ENCODE data around the gene KDM6B. TPM values are rescaled to one million over a fixed set of nuclear protein-coding genes. Genes with fewer than 3 reads are reported as not detected.
A peak's percentile ranks its signal among the peaks of the same experiment; 100 is the strongest.

The KDM6B gene
- total RNA-seq, 2 donors from 2014 or later: 53.3 to 60.3 TPM

DNA sequence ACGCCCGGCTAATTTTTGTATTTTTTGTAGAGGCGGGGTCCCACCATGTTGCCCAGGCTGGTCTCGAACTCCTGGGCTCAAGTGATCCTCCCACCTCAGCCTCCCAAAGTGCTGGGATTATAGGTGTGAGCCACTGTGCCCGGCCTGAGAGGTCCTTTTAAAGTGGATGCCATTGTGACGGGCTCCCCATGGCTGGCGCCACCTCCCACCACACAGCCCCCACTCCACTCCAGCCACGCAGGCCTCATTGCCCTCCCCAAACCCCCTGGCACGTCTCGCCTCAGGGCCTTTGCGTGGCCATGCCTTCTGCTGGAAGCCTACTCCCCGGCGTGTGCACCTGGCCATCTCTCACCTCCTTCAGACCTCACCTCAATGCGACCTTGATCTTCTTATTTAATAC, 11.9 kb upstream of the KDM6B start:
- 80 to 87% methylated on average over 9 to 14 of the region's 14 CpGs for WGBS, 2 experiments (ENCODE audit: insufficient coverage in 1 of 2, insufficient read length in 1 of 2)
- H3K9me3 Mint-ChIP-seq: no peaks in the 10 kb centered on the region
- no peak overlapping the region for H3K27ac Mint-ChIP-seq

DNA sequence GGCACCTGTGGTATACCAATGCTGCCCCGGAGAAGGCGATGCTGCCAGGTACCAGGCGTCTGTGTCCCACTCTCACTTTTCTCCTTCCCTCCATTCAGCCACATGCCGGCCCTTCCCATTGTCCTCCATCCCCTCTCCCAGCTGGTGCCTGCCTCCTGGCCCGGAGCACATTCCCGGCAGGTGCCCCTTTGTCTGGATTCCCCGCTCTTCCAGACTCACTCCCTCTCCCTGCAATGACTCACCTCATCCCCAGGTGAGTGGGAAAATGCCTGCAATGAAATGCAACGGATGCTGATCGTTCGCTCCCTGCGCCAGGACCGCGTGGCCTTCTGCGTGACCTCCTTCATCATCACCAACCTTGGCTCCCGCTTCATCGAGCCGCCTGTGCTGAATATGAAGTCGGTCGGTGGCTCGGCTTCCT, 10.4 kb upstream of the KDM6B start:
- peaks cover 12% of the 10 kb centered on the region for H3K4me1 Mint-ChIP-seq
- no peak overlapping the region for H3K9ac ChIP-seq (ENCODE audit: extremely low read depth, low read length, poor library complexity, severe bottlenecking)
- no peaks in the 10 kb centered on the region for H3K4me1 ChIP-seq (ENCODE audit: control insufficient read depth, insufficient read depth, low read length)
- H3K4me3 Mint-ChIP-seq: no peak overlapping the region
- no peak overlapping the region for H3K27ac ChIP-seq (ENCODE audit: low read depth, low read length)
- no peaks in the 10 kb centered on the region for H3K9me3 Mint-ChIP-seq
- H3K27me3 Mint-ChIP-seq (ENCODE audit: insufficient read depth): peaks cover 67% of the 10 kb centered on the region
- WGBS, 2 experiments (ENCODE audit: insufficient coverage in 1 of 2, insufficient read length in 1 of 2): 70 to 77% methylated on average over 17 to 20 of the region's 20 CpGs
- TF ChIP-seq, protein P1, sequence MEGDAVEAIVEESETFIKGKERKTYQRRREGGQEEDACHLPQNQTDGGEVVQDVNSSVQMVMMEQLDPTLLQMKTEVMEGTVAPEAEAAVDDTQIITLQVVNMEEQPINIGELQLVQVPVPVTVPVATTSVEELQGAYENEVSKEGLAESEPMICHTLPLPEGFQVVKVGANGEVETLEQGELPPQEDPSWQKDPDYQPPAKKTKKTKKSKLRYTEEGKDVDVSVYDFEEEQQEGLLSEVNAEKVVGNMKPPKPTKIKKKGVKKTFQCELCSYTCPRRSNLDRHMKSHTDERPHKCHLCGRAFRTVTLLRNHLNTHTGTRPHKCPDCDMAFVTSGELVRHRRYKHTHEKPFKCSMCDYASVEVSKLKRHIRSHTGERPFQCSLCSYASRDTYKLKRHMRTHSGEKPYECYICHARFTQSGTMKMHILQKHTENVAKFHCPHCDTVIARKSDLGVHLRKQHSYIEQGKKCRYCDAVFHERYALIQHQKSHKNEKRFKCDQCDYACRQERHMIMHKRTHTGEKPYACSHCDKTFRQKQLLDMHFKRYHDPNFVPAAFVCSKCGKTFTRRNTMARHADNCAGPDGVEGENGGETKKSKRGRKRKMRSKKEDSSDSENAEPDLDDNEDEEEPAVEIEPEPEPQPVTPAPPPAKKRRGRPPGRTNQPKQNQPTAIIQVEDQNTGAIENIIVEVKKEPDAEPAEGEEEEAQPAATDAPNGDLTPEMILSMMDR (conservative IDR thresholded peaks at IDR 0.05): no peak
- H3K36me3 Mint-ChIP-seq (ENCODE audit: low read depth): no peaks in the 10 kb centered on the region
- H3K27me3 ChIP-seq (ENCODE audit: control insufficient read depth, insufficient read depth, low read length, poor library complexity, severe bottlenecking): peaks cover 26% of the 10 kb centered on the region
- H3K9me3 ChIP-seq (ENCODE audit: control insufficient read depth, low read length): no peaks in the 10 kb centered on the region
- no peaks in the 10 kb centered on the region for H3K36me3 ChIP-seq (ENCODE audit: control insufficient read depth, insufficient read depth, low read length)
- peak; percentile 86 for DNase-seq
- H3K27ac Mint-ChIP-seq: no peak overlapping the region
- no peak overlapping the region for H3K4me3 ChIP-seq (ENCODE audit: low read length)

More for the DNA sequence above, 11.9 kb upstream of the KDM6B start:
- Mint-ChIP-seq H3K27me3 (ENCODE audit: insufficient read depth) (peaks cover 58% of the 10 kb centered on the region), H3K4me3 (no peak overlapping the region), H3K36me3 (ENCODE audit: low read depth) (no peaks in the 10 kb centered on the region), H3K4me1 (peaks cover 17% of the 10 kb centered on the region)
- Histone ChIP-seq H3K9me3 (ENCODE audit: control insufficient read depth, low read length) (no peaks in the 10 kb centered on the region), H3K4me3 (ENCODE audit: low read length) (no peak overlapping the region), H3K9ac (ENCODE audit: extremely low read depth, low read length, poor library complexity, severe bottlenecking) (no peak overlapping the region), H3K27ac (ENCODE audit: low read depth, low read length) (no peak overlapping the region), H3K27me3 (ENCODE audit: control insufficient read depth, insufficient read depth, low read length, poor library complexity, severe bottlenecking) (peaks cover 18% of the 10 kb centered on the region), H3K36me3 (ENCODE audit: control insufficient read depth, insufficient read depth, low read length) (no peaks in the 10 kb centered on the region), H3K4me1 (ENCODE audit: control insufficient read depth, insufficient read depth, low read length) (peaks cover 5% of the 10 kb centered on the region)
- DNase-seq: no peak
- TF ChIP-seq, protein P1 (conservative IDR thresholded peaks at IDR 0.05): no peak

DNA sequence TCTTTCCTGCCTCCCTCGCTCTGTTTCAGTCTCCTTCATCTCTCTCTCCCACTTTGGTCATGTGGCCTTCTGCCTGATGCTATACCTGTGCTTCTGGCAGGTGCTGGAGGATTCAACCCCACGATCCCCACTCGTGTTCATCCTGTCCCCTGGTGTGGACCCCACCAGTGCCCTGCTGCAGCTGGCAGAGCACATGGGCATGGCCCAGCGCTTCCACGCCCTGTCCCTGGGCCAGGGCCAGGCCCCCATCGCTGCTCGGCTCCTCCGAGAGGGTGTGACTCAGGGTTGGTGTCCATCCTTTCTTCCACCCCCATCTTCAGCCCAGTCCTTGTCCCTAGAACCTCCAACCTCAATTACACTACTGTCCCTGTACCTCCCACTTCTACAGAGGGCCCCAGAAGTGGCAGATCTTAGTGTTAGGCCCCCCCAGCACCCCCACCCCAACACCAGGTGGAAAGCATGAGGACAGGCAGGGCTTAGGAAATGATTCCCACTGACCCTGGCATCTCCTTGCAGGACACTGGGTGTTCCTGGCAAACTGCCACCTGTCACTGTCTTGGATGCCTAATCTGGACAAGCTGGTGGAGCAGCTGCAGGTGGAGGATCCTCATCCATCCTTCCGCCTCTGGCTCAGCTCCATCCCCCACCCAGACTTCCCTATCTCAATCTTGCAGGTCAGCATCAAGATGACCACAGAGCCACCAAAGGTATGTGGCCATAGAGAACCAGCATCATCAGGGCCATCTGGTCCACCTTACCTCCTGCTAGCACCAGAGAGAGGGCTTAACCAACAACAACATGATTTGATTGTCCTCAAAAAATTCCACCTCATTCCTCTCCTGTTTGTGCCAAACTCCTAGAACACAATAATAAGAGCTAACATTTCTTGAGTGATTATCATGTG, 9.7 kb upstream of the KDM6B start:
- H3K9me3 Mint-ChIP-seq: no peaks in the 10 kb centered on the region
- no peaks in the 10 kb centered on the region for H3K36me3 ChIP-seq (ENCODE audit: control insufficient read depth, insufficient read depth, low read length)

More for the DNA sequence above, 9.7 kb upstream of the KDM6B start:
- peak; percentile 39 for DNase-seq
- H3K27me3 ChIP-seq (ENCODE audit: control insufficient read depth, insufficient read depth, low read length, poor library complexity, severe bottlenecking): peaks cover 26% of the 10 kb centered on the region
- Mint-ChIP-seq H3K36me3 (ENCODE audit: low read depth) (no peaks in the 10 kb centered on the region), H3K4me1 (peaks cover 12% of the 10 kb centered on the region), H3K27ac (no peak overlapping the region), H3K27me3 (ENCODE audit: insufficient read depth) (peaks cover 66% of the 10 kb centered on the region), H3K4me3 (no peak overlapping the region)
- no peaks in the 10 kb centered on the region for H3K4me1 ChIP-seq (ENCODE audit: control insufficient read depth, insufficient read depth, low read length)
- 87 to 100% methylated on average over 3 to 9 of the region's 9 CpGs for WGBS, 2 experiments (ENCODE audit: insufficient coverage in 1 of 2, insufficient read length in 1 of 2)
- H3K9ac ChIP-seq (ENCODE audit: extremely low read depth, low read length, poor library complexity, severe bottlenecking): no peak overlapping the region
- H3K4me3 ChIP-seq (ENCODE audit: low read length): no peak overlapping the region
- no peaks in the 10 kb centered on the region for H3K9me3 ChIP-seq (ENCODE audit: control insufficient read depth, low read length)
- TF ChIP-seq, protein P1 (conservative IDR thresholded peaks at IDR 0.05): no peak
- H3K27ac ChIP-seq (ENCODE audit: low read depth, low read length): no peak overlapping the region

Measured in endodermal cell (in vitro differentiated cells).